Kidney glomerular epithelial cell (primary cell): Measurements from ENCODE around the gene PCCB.
"Not testable (repeated sequence)": the region's sequence is repeated elsewhere in the genome, so short reads cannot be mapped to it uniquely, and the experiment has no call there.

ENCODE experiments used
- DNase-seq: peaks from one replicate; lab custom pipeline; 2025; lab: John Stamatoyannopoulos, UW

PCCB gene

DNA sequence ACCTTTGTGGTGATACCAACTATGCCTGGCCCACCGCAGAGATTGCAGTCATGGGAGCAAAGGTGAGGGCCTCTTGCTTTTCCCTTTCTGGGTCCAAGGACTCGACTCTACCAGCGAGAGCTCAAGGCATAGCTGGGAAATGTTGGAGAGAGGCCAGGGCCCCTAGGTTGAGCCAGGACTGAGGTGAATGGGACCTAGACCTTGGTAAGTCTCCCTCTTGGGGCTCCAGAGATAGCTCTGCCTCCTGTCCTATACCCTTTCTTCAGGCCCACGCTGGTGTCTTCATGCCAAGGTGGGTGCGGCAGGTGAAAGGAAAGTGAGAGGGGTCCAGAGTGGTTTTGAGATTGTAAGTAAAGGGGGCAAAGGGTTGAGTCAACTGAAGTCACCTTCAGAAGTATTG, 77.5 kb downstream of the PCCB start:
- DNase-seq: no peak

DNA sequence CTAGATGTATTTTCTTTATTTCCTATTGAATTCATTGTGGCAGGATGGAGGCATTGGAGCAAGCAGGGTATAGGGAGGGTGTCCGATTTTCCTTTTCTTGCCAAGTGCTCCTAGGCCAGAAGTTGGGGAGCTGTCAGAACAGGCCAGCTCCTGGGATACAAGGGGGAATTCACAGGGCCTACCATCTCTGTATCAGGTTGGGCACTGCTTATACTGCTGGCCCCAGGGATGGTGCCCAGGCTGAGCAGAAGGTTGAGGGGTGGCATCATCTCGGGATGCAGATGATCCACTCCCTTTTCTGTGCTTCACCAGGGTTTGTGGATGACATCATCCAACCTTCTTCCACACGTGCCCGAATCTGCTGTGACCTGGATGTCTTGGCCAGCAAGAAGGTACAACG, 79.5 kb downstream of the PCCB start:
- DNase-seq: no peak

- DNase-seq: no peak
Observed at GRCh38 chr3:136330900-136331299, 80.8 kb downstream of the PCCB start.

- DNase-seq: no peak
Observed at GRCh38 chr3:136332302-136332701, 82.2 kb downstream of the PCCB start.

DNA sequence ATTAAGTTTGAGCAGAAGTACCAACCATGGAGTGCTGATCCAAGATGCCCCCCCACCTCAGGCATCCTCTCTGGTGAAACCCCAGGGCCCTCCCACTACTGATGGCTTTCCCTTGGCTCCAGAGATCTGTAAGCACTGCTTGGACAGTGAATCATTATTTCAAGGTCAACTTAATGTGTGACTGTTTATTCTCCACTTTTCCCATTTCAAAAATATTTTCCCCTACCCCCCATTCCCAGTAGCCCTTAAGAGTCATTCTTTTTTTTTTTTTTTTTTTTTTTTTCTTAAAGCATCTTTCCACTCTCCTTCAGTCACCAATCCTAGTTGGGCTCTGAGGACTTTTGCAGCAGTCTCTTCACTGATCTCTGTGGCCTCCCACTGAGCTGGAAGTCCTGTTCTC, 82.6 kb downstream of the PCCB start:
- DNase-seq: peak; percentile 66

DNA sequence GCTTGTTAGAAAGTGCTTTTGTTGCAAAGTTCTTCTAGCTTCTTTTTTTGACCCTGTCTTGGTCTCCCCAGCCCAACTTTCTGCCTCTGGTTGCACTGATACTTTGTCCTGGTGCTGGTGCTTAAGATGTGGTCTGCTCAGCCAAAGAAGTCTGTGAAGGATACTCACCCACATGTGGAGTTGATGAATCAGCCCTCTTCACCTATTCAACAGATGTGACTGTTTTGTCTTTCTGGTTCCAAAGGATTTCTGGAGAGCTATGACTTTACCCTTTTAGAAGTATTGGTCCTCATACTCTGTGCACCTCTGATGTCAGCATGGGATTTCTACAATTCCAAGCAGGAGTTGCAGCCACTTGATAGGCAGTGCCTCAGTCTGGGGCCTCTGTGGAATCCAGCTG, 84.1 kb downstream of the PCCB start:
- DNase-seq: no peak

DNA sequence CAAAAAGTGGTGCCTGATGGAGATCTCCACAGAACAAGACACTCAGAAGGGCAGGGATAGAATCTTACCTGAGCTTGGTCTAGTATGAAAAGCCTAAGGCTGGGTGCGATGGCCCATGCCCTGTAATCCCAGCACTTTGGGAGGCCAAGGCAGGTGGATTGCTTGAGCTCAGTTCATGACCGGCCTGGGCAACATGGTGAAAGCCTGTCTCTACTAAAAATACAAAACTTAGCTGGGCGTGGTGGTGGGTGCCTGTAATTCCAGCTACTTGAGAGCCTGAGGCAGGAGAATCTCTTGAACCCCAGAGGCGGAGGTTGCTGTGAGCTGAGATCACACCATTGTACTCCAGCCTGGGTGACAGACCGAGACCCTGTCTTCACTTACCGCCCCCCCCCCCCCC, 84.6 kb downstream of the PCCB start:
- DNase-seq: not testable (repeated sequence)

DNA sequence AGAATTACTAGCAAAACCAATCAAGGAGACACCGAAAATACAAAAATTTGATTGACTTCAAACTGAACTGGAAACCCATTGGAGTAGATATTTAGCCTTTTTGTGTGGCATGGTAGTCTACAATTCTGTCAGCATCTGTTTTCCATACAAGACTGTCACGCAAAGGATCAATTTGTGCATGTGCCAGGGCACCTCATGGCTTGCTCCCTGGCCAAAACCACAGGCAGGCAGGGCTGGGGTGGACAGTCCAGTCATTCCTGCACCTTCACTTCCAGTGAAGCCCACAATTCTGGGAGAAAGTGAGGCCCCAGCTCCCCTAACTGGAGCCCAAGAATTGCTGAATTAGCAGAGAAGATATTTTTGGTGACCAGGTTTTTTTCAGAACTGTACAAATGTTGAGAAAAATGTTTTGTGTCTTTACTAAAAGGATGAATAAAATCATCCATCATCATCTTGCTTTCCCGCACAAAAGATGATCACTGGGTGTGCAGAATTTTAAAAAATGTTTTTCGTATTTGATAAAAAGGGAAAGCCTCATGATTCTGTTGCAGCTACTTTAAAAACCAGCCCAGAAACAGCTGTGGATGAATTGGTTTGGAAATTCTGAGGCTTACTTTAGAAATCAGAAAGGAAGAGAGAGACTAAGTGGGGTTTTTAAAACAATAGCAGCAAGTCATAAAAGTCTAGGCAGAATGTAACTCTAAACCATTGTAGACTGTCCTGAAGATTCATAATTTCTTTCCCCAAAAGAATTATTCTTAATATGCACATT, 86.4 kb downstream of the PCCB start:
- no peak for DNase-seq

DNA sequence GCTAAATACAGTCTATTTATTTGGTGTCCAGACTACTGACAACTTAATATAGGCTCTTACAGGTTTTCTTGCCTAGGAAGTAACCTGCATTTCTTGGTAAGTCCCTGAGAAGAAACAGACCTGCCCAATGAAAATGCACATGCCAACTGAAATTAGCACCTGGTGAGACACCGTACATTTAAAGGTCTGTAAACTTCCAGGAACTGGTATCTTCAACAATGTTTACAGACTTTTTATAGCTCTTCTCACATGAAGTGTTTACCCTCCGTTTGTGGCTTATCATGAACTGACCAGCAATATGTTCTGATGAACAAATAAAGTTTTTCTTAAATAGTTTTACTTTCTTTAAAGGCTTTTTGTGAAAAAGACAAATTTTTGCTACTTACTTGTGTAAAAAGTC, 93.3 kb downstream of the PCCB start:
- no peak for DNase-seq

DNA sequence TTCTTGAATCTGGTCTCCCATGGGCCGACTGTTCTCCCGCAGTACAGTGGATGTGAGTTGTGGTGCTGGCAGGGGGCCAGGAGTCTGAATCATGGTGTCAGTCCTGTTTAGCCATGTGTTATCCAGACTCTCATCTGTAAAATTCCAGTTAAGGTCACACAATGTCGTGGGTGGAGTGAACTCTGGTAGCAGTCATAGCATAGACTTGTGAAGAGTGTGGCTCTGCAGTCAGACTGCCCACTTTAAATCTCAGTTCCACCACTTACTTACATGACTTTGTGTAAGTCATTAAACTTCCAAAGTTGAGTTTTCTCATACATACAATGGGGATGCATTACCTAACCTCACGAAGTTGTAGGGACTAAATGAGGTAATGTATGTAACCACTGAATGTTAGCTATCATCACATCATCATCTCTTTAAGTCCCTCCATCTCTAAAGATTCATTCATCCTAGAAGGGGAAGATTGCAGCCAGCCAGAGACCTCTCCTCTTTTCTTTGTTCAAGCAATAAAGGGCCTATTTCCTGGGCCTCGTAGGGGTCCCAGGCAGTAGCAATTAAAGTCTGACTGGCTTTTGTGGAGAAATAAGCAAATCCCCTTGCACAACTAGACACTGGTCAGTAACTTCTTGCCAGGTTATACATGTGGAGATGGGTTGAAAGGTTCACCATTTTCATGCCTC, 93.9 kb downstream of the PCCB start:
- peak; percentile 84 for DNase-seq

GRCh38 chr3:136346486-136346885, 96.3 kb downstream of the PCCB start:
- DNase-seq: no peak

DNA sequence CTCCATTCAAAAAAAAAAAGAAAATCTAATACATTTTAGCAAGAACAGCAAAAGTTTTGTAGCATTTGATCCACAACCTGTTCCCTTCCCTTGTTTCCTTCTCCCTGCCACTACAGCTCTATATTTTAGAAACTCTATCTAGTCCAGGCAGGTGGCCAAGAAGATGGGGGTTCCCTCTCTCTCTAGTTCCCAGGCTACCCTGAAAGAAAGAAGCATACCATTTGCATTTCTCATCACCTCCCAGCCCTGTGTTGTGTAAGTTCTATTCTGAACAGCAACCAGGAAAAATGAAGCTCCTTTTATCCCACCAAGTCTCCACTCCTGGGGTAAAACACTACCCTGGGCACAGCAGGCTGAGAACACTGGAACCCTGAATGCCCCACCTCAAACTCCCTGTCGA, 100.0 kb downstream of the PCCB start:
- DNase-seq: peak; percentile 74

- no peak for DNase-seq
Observed at GRCh38 chr3:136350557-136350956, 100.4 kb downstream of the PCCB start.

- no peak for DNase-seq
Observed at GRCh38 chr3:136351351-136351750, 101.2 kb downstream of the PCCB start.

DNA sequence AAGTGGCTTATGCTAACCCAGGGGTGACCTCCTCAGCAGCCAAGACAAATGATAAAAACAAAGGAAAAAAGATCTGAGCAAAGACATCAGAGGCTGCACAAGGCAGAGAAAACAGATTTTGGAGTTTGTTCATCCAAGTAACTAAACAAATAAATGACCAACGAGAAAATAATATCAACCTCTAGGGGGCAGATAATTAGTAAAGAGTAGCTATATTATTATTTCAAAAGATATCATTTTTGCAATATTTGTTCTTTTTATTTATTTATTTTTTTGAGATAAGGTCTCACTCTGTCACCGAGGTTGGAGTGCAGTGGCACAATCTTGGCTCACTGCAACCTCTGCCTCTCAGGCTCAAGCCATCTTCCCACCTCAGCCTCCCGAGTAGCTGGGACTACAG, 101.8 kb downstream of the PCCB start:
- no peak for DNase-seq

DNA sequence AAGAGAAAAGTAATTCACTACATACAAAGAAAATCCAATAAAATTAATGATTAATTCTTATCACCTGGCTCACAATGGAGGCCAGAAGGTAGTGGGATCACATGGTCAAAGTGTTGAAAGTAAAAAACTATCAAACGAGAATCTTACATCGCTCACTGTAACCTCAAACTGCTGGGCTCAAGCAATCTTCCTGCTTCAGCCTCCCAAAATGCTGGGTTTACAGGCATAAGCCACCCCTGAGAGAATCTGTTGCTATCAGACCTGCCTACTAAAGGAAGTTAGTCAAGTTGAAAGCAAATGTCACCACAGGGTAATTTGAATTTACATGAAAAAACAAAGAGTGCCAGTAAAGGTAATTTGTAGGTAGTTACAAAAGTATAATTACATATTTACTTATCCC, 103.3 kb downstream of the PCCB start:
- no peak for DNase-seq

- no peak for DNase-seq
Observed at GRCh38 chr3:136366289-136366688, 116.1 kb downstream of the PCCB start.

GRCh38 chr3:136375800-136376199, 125.7 kb downstream of the PCCB start:
- not testable (repeated sequence) for DNase-seq

GRCh38 chr3:136377508-136377907, 127.4 kb downstream of the PCCB start:
- DNase-seq: no peak

DNA sequence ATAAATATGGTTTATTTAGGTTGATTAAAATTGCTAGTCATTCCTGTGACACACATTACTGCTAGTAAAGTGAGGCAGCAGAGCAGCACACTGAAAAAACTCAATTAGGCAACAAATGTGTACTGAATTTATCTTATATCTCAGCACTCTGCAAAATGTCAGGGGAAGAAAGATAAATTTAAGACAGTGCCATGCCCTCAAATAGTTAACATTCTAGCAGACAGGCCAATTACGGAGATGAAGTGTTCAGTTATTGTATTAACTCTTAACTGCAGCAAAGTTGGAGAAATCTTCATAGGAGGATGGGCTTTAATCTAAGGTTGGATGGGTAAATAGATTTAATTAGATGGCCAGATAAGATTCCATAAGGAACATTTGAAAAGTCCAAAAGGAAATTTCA, 127.9 kb downstream of the PCCB start:
- no peak for DNase-seq
